Stimulated activated CD4-positive, alpha-beta T cell treated with anti-CD3 and anti-CD28 coated beads, Interleukin-1b, Interleukin-23, amount 100 ng/mL, for 24 hours (primary cell): Measurements from ENCODE around the gene PGPEP1.
"Not testable (repeated sequence)": the region's sequence is repeated elsewhere in the genome, so short reads cannot be mapped to it uniquely, and the experiment has no call there.

ENCODE experiments used
- DNase-seq, 4 experiments: peaks; one replicate each; pipeline ENCODE4 v3.0.0-alpha.2; 2020; ENCODE audit warnings: low read depth in 4 of 4, low spot score in 1 of 4

PGPEP1 gene

DNA sequence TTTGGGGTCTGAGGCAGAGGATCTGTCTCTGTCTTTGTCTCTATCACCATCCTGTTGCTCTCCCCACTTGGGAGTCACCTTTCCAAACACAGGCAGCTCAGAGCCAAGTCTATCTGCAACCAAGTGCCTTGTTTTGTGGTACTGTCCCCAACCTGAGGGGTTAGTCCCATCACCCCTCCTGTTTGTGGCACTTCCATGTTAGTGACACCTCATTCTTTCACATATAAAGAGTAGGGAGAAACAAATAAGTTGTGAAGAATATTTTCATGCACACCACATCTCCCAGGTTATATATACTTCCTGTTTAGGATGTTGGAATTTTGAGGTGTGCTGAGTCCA, 49.3 kb downstream of the PGPEP1 start:
- no peak for DNase-seq

DNA sequence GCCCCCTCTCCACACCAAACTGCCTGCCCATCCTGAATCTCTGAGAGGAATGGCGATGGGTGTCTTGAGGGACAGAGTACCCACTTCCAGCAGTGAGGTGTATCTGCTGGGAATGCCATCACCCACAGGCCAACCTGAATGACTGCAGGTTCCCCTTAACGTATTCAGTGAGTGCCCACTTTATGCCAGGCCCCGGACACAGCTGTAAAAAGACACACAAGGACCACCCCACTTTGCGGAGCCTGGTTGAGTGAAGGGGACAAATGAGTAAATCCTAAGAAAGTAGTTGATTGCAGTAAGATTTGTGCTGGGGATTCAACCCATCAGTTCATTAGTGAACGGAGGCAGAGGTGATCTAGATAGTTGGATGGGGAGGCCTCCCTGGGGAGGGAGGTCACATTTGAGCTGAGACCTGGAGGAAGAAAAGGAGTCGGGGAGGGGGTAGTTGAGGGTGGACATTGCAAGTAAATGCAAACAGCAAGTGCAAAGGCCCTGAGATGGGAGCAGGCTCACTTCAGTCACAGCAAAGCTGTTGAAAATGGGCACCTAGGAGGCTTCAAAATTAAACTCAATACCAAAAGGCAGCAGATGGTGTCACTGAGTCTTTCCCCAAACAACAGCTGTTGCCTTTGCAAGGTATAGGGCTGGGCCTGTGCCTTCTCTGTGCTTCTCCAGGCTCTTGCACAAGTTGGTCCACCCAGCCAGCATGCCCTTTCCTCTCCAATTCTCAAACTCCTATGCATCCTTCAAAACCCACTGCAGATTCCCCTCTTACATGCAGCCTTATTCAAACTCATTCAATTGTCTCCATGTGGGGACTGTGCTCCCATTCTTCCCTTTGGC, 49.9 kb downstream of the PGPEP1 start:
- DNase-seq = no peak

DNA sequence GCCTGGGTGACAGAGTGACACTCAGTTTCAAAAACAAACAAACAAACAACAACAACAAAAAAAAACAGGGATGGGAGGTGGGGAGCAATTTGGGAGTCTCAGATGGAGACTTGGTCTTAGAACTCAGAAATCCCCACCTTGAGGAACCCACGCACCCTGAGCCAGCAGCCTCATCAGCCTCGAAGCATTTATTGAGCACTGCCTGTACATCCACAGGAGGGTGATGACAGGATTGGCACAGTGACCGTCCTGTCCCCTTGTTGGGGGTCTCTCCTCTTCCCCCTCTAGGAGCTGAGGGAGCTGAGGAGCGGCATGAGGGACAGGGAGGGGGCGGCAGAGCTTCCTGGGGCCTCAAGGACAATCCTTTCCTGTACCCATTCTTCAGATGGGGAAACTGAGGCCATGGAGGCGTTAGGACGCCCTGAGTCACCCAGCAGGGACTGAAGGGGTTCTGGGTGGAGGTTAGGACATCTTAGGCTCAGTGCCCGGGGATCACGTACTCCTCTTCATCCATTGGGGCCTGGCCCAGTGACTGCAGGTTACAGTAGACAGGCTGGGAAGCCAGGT, 51.2 kb downstream of the PGPEP1 start:
- DNase-seq = no peak

DNA sequence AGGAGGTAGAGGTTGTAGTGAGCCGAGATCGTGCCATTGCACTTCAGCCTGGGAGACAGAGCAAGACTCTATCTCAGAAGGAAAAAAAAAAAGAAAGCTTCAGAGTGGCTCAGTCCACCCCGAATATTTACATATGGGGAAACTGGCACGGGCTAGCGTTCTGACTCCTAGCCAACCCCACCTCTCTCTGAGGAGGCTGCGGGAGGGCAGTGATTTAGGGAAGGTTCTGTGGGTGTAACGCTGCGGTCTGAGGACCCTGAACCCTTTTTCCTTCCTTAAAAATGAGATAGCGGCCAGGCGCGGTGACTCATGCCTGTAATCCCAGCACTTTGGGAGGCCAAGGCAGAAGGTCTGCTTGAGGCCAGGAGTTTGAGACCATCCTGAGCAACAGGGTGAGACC, 52.0 kb downstream of the PGPEP1 start:
- DNase-seq = no peak

- DNase-seq = no peak
These were observed 52.5 kb downstream of the PGPEP1 start for GRCh38 chr19:18392926-18393325.

- DNase-seq = no peak
These were observed 53.4 kb downstream of the PGPEP1 start for GRCh38 chr19:18393836-18394235.

DNA sequence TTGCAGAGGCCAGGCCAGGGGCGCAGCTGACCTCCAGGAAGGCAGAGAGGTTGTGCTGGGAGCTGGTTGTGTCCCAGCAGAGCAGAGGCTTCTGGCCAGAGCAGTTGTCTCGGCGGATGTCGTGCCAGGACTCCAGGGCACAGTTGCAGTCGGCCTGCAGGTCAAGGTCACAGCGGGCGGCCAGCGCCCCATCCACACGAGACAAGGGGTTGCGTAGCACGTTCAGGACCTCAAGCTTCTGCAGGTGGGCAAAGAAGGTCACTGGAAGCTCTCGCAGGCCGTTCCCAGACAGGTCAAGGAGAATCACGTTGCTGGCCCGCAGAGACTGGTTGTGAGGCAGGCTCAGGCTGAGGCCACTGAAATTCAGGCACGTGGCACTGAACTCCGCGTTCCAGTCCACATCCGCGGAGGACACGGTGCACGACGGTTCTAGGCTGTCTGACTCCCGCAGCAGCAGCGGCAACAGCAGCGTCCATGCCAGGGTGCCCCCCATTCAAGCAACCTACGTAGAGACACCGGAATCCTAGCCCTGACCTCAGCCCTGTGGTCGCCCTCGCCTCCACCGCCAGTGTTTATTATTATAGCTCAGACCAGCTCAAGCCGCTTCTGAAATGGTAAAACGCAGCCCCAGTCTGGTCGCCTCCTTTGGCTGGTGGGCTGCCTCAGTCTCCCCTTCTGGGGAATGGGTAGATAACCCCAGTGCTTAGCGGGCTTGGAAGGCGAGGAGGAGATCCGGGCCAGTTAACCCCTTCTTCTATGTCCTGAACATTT, 56.3 kb downstream of the PGPEP1 start:
- DNase-seq = no peak

GRCh38 chr19:18397242-18398202, 57.1 kb downstream of the PGPEP1 start, which contains the start of gene LRRC25:
LRRC25 (minus strand) TSS chr19:18397622; CDS start chr19:18396963, 659 bp downstream.
- DNase-seq = no peak

DNA sequence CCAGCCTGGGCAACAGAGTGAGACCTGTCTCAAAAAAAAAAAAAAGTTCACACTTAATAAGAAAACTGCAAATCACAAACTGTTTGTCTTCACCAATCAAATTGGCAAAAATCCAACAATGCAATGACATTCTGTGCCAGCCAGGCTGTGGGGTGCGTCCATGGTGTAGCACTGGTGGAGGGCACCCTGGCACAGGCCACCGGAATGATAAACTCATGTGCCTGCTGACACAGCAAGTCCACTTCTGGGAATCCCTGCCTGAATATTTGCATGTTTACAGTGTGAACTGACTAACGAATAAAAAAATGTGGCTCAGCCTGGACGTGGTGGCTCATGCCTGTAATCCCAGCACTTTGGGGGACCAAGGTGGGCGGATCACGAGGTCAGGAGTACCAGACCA, 58.6 kb downstream of the PGPEP1 start:
- DNase-seq = no peak

DNA sequence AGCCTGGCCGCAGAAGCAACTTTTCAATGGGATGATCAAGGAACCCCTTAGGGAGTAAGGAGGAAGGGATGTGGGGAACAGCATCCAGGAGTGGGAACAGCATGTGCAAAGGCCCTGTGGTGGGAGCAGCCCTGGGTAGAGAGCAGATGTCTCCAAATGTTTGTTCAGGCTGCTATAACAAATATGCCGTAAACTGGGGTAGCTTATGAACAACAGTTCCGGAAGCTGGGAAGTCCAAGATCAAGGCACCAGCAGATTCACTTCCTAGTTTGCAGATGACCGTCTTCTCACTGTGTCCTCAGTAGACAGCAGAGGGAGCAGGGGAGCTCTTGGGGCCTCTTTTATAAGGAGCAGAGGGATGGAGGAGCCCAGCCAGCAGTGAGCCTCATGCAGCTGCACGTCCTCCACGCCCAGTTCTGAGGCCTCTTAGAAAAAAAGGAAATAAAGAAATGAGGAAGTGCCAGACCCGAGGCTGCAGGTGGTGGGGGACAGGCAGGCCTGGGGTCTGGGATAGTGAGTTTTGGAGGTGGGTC, 61.2 kb downstream of the PGPEP1 start:
- DNase-seq = no peak

DNA sequence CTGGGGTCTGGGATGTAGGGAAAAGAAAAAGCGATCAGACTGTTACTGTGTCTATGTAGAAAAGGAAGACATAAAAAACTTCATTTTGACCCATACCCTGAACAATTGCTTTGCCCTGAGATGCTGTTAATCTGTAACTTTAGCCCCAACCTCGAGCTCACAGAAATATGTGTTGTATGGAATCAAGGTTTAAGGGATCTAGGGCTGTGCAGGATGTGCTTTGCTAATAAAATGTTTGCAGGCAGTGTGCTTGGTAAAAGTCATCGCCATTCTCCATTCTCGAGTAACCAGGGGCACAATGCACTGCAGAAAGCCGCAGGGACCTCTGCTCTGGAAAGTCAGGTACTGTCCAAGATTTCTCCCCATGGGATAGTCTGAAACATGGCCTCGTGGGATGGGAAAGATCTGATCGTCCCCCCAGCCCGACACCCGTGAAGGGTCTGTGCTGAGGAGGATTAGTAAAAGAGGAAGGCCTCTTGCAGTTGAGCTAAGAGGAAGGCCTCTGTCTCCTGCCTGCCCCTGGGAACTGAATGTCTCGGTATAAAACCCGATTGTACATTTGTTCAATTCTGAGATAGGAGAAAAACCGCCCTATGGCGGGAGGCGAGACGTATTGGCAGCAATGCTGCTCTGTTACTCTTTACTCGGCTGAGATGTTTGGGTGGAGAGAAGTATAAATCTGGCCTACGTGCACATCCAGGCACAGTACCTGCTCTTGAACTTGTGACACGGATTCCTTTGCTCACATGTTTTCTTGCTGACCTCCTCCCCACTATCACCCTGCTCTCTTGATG, 62.3 kb downstream of the PGPEP1 start:
- not testable (repeated sequence) for DNase-seq

GRCh38 chr19:18405754-18406153, 65.4 kb downstream of the PGPEP1 start:
- DNase-seq = not testable (repeated sequence)

DNA sequence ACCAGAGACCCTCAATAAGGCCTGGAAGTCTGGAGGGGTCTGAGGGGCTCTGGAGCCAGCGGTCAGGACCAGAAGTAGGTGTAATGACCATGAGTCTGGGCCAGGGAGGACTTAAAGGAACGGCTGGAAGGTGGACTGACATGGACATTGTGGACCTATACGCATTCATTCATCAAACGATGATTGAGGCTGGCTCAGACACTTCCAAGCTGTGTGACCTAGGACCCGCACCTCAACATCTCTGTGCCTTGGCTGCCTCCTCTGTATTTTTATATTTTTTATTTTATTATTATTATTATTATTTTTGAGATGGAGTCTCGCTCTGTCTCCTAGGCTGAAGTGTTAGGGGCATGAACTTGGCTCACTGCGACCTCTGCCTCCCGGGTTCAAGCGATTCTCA, 66.4 kb downstream of the PGPEP1 start:
- DNase-seq = no peak

- no peak for DNase-seq
These were observed 67.7 kb downstream of the PGPEP1 start for GRCh38 chr19:18408053-18408476.

DNA sequence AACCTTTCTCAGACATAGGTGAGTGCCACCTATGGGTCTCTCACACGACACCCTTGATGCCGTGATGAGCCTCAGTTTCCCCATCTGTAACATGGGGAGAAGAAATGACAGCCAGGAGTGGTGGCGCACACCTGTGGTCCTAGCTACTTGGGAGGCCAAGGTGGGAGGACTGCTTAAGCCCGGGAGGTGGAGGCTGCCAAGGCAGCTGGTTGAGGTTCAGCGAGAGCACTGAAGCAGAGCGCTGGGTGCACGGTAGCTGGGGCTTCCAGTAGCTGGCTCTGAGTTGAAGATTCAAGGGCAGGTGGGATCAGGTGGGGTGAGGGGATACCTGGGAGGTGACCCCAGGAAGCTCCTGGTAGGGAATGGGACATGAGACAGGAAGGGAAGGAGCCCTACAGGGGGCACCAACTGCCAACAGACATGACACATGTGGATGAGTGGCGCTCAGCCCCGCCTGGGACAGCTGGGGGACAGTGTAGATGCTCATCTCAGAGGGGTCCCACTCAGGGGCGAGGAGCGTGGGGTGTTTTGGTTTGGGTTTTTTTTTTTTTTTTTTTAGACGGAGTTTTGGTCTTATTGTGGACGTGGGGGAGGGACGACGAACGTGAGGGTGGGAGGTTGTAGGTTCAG, 72.3 kb downstream of the PGPEP1 start:
- no peak for DNase-seq

DNA sequence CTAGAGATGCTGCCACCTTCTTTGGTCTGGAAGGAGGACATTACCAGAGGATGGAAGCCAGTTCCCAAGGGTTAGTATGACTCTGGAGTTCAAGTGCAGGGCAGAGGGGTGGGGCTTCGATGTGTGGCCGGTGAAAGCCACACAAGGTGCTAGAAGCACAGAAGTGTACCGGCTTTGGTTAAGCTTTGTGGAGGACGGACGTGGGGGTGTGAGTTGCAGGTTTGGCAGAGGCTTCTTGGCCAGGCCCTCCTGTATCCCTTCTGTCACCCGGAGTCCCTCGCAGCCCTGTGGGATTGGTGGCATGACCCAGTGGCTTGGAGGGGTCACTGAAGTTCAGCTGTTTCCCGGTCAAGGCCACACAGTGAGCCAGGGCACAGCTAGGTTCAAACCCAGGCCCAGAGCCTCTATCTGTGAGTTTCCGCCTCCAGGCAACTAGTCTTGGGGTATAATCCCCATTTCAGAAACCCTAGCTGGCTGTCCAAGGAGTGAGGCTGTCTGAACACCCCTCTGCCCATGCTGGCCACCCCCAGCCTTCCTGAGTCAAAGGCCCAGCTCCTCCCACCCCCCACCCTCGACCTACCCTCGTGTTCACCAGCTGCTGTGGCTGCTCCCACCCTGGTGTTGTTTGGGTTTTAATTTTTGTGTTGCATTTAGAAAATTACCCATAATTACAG, 74.2 kb downstream of the PGPEP1 start:
- DNase-seq = no peak

DNA sequence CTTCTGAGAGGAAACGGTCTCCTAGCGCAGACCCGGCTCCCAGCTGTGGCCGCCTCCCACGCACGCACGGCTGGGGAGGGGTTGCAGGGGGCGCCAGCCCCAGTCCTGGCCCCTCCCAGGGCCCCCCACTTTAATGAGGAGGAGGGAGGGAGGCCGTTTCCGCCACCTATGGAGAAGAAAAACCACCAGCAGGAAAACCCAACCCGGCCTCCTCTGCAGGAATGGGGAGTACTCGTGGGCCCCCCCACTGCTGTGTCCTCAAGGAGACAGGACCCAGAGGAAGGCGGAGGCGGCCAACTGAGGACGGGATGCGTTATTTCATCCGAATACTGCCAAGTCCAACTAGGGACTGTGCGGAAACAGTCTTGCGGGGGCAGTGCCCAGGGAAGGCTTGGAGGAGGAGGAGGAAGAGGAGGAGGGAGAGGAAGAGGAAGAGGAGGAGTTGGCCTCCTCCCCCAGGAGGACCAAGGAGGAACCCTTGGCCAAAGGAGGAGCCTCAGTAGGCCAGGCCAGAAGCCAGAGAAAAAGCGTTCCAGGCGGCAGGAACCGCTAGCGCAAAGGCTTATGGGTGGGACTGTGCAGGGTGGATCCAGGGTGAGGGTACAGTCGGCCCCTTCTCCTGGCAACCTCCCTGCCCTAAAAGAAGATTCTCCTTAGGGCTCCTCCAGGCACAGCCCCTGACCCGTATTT, 74.9 kb downstream of the PGPEP1 start:
- no peak for DNase-seq

- peak in 1 of 4 experiments; percentile 44 for DNase-seq
These were observed 76.4 kb downstream of the PGPEP1 start for GRCh38 chr19:18416778-18417249.
